Heart right ventricle (tissue), 16 donors: ENCODE measurements around the gene P2RX7. TPM values are rescaled to one million over a fixed set of nuclear protein-coding genes. Genes with fewer than 3 reads are reported as not detected.
A peak's percentile ranks its signal among the peaks of the same experiment; 100 is the strongest.

Experiments
- ATAC-seq, 8 donors: fragments of 200-7000 bp; cut with Tn5 transposase; one replicate each; pipeline ENCODE4 v1.9.1; 2020; ENCODE audit warnings: mild to moderate bottlenecking in 8 of 8, moderate library complexity in 8 of 8, moderate number of reproducible peaks in 1 of 8
- DNase-seq, 2 donors: peaks; one replicate each; pipeline ENCODE4 v3.0.0-alpha.2; 2020
- H3K27ac ChIP-seq, 10 donors: fragments of 200-600 bp; sonication (generic) in 2 of 10; one replicate each; pipeline versions ENCODE4 v1.5.0 to v1.8.0; 2020 to 2022; ENCODE audit warnings: mild to moderate bottlenecking in 3 of 10
- H3K27me3 ChIP-seq, 7 donors: fragments of 200-600 bp; one replicate each; pipeline ENCODE4 v1.8.0; 2021 to 2022; ENCODE audit warnings: mild to moderate bottlenecking in 2 of 7
- H3K36me3 ChIP-seq, 9 donors: fragments of 200-600 bp; sonication (generic) in 1 of 9; one replicate each; pipeline versions ENCODE4 v1.5.0 to v1.8.0; 2020 to 2022; ENCODE audit warnings: mild to moderate bottlenecking in 2 of 9
- H3K4me1 ChIP-seq, 9 donors: fragments of 200-600 bp; sonication (generic) in 1 of 9; one replicate each; pipeline versions ENCODE4 v1.5.0 to v1.8.0; 2020 to 2022; ENCODE audit warnings: mild to moderate bottlenecking in 4 of 9
- H3K4me3 ChIP-seq, 10 donors: fragments of 200-600 bp; sonication (generic) in 2 of 10; one replicate each; pipeline versions ENCODE4 v1.5.0 to v1.8.0; 2020 to 2022; ENCODE audit warnings: mild to moderate bottlenecking in 7 of 10, moderate library complexity in 2 of 10
- H3K9me3 ChIP-seq, 11 donors: fragments of 200-600 bp in 10 of 11; sonication (generic) in 2 of 11; one replicate each; pipeline versions ENCODE4 v1.5.0 to v1.8.0; 2013 to 2022; ENCODE audit warnings: mild to moderate bottlenecking in 2 of 11, control low read depth in 1 of 11, moderate library complexity in 1 of 11
- CTCF ChIP-seq, 9 donors: fragments of 200-600 bp; sonication (generic) in 2 of 9; IDR thresholded peaks; one replicate each; pipeline versions ENCODE4 v1.5.0 to v1.8.0; 2021 to 2022; ENCODE audit warnings: antibody characterized with exemption in 9 of 9, mild to moderate bottlenecking in 5 of 9, moderate library complexity in 1 of 9
- WGBS, 2 donors: extraction: QIAGEN DNeasy Blood & Tissue Kit; methylation state at CpG; one replicate each; pipeline ENCODE4 v1.1.7; 2013; ENCODE audit warnings: inconsistent platforms in 1 of 2; 5-methylcytosine and 5-hydroxymethylcytosine counted together
- intact Hi-C, 10 donors: fragments of 100-400 bp; cut with DNase I; formaldehyde crosslinking; loops; one replicate each; pipeline versions ENCODE4 v1.11.1 to v1.14.2; 2022
- polyA plus RNA-seq, 2 donors: library from polyadenylated mRNA; stranded (reverse); fragments of 200-250 nt; gene quantifications; one replicate each; pipeline ENCODE4 v1.2.3, GENCODE V29; 2013
- total RNA-seq, 10 donors: library from RNA; stranded (reverse); fragmentation: NEBNext Ultra II Directional in 3 of 10; extraction: Animal tissue kit (Norgen Biotek cat#: 25700) in 3 of 10; gene quantifications; one replicate each; pipeline versions ENCODE4 v1.2.1 to v1.2.4, GENCODE V29; 2021 to 2023
- donor health status: Arrhythmogenic right ventricular cardiomyopathy.
- donor health status: ischemic (EF 13 %, LVEDD 7.1; RV severe dilation, severe dysfunction).
- donor health status: healthy with polysubstance abuse.
- donor health status: DM: no; HTN: yes; CAD: no.
- donor health status: DM: no; HTN: no; CAD: no.
- donor health status: ischemic (EF 25% LVEDD 6.9; RV normal size, moderate dysfunction).
- donor health status: ischemic (EF 25% LVEDD 5.7; RV mildly dilated, moderate dysfunction).
- donor health status: healthy.
- donor health status: DM: yes; HTN: yes; CAD: no.
- donor health status: Ischemic cardiomyopathy.
- donor health status: ischemic (EF 35%, LVEDD 5.7; RV mildly dilated, moderate dysfunction).
- donor health status: nonischemic (EF 11% LVEDD 7.7; RV severe dilation, severe dysfunction).
- donor health status: DM: yes; HTN: yes; CAD: no.
- donor health status: PGD.
- donor health status: ischemic (EF 29% LVEDD 5.4; RV normal size, mild dysfunction).
- donor health status: nonischemic (EF 23%, LVEDD 6.1; RV moderate dilation, normal function).

P2RX7 gene
- total and polyA plus RNA-seq, 12 donors: 0.25 to 7.0 (median 1.6) TPM

- no peak for DNase-seq
- Histone ChIP-seq H3K36me3 (peaks cover 0 to 41% (median 0%) of the 10 kb centered on the region in 9 donors), H3K27me3 (no peaks in the 10 kb centered on the region), H3K4me3 (no peak overlapping the region), H3K9me3 (no peaks in the 10 kb centered on the region), H3K27ac (peak overlapping the region in 7 of 10 donors; percentile 19 to 63 (median 51)), H3K4me1 (peaks cover 0 to 44% (median 18%) of the 10 kb centered on the region in 9 donors)
- ATAC-seq: peak in 6 of 8 donors; percentile 26 to 71 (median 41)
- TF ChIP-seq CTCF (IDR thresholded peaks at IDR 0.05): no peak
- 63 to 69% methylated on average over 14 of the region's 14 CpGs for WGBS, 2 donors
- intact Hi-C loops: loop anchor here in 1 of 10 donors (5.0 kb wide), 1 partner anchor 83 kb away; the partner anchor contains the start of gene P2RX7
These were observed 82.4 kb downstream of the P2RX7 start for GRCh38 chr12:121214855-121215745.

- Histone ChIP-seq H3K4me1 (peaks cover 0 to 36% (median 14%) of the 10 kb centered on the region in 9 donors), H3K27me3 (no peaks in the 10 kb centered on the region), H3K4me3 (no peak overlapping the region), H3K36me3 (peaks cover 0 to 41% (median 0%) of the 10 kb centered on the region in 9 donors), H3K27ac (no peak overlapping the region), H3K9me3 (no peaks in the 10 kb centered on the region)
- TF ChIP-seq CTCF (IDR thresholded peaks at IDR 0.05): no peak
- no peak for ATAC-seq
- 95 to 98% methylated on average over 4 of the region's 4 CpGs for WGBS, 2 donors
- no peak for DNase-seq
- intact Hi-C loops: no loop called here
These were observed 83.4 kb downstream of the P2RX7 start for GRCh38 chr12:121216102-121216501.

- TF ChIP-seq CTCF (IDR thresholded peaks at IDR 0.05): no peak
- H3K4me3 ChIP-seq: no peak overlapping the region
- no peaks in the 10 kb centered on the region for H3K9me3 ChIP-seq
- ATAC-seq (no peak), DNase-seq (no peak)
- H3K27me3 ChIP-seq: no peaks in the 10 kb centered on the region
- intact Hi-C loops: no loop called here
- peaks cover 0 to 45% (median 4%) of the 10 kb centered on the region in 9 donors for H3K36me3 ChIP-seq
- no peak overlapping the region for H3K27ac ChIP-seq
- peaks cover 0 to 29% (median 12%) of the 10 kb centered on the region in 9 donors for H3K4me1 ChIP-seq
- 86 to 92% methylated on average over 8 of the region's 8 CpGs for WGBS, 2 donors
These were observed 84.4 kb downstream of the P2RX7 start for GRCh38 chr12:121217063-121217462.

DNA sequence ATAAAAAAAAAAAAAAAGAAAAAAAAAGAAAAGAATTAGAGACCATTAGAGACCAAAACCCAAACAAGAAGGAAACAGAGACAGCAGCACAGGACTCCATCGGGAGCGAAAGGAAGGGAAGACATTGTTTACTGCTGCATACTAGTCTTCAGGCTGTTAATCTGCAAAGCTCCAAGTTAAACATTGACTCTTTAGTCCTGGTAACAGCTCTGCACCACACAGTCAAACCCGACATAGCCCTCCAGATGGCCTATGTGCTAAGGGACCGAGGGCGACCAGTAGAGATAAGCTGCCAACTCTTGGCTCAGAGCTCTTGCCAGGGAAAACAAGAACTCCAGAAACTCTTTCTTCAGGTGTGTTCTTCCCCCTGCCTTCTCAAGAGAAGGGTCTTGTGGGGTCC, 85.1 kb downstream of the P2RX7 start:
- H3K36me3 ChIP-seq: peaks cover 0 to 52% (median 4%) of the 10 kb centered on the region in 9 donors
- no peaks in the 10 kb centered on the region for H3K27me3 ChIP-seq
- ATAC-seq: no peak
- no peak overlapping the region for H3K27ac ChIP-seq
- WGBS, 2 donors: 92 to 93% methylated on average over 5 of the region's 5 CpGs
- no peaks in the 10 kb centered on the region for H3K9me3 ChIP-seq
- peaks cover 0 to 29% (median 12%) of the 10 kb centered on the region in 9 donors for H3K4me1 ChIP-seq
- DNase-seq: no peak
- H3K4me3 ChIP-seq: no peak overlapping the region
- no peak for TF ChIP-seq CTCF (IDR thresholded peaks at IDR 0.05)
- intact Hi-C loops: no loop called here
